H9 (cell line): ENCODE data around the gene TANC2. TPM values are rescaled to one million over a fixed set of nuclear protein-coding genes. Genes with fewer than 3 reads are reported as not detected.

Source experiments
- DNase-seq: peaks from one replicate; pipeline ENCODE4 v3.0.0-alpha.2; 2017
- H2AFZ ChIP-seq: one replicate; pipeline ENCODE4 v1.6.1; 2013; ENCODE audit warnings: mild to moderate bottlenecking, low read length, control low read depth, moderate library complexity
- H2AK5ac ChIP-seq: 2 replicates; pipeline ENCODE4 v1.6.1; 2013; ENCODE audit warnings: low read length, control low read depth, mixed read lengths; ENCODE audit not compliant: insufficient read length
- H2BK120ac ChIP-seq: one replicate; pipeline ENCODE4 v1.6.1; 2013; ENCODE audit warnings: low read depth, mild to moderate bottlenecking, low read length, control low read depth, inconsistent platforms; ENCODE audit not compliant: poor library complexity, severe bottlenecking
- H2BK12ac ChIP-seq: 2 replicates; pipeline ENCODE4 v1.6.1; 2013; ENCODE audit warnings: low read length, control low read depth, mixed read lengths, low read depth; ENCODE audit not compliant: insufficient read length
- H2BK15ac ChIP-seq: 2 replicates; pipeline ENCODE4 v1.6.1; 2013; ENCODE audit warnings: low read depth, low read length, control low read depth
- H2BK20ac ChIP-seq: one replicate; pipeline ENCODE4 v1.6.1; 2013; ENCODE audit warnings: low read depth, mild to moderate bottlenecking, low read length, control low read depth, inconsistent platforms; ENCODE audit not compliant: poor library complexity, severe bottlenecking
- H2BK5ac ChIP-seq: 2 replicates; pipeline ENCODE4 v1.6.1; 2013; ENCODE audit warnings: low read length, control low read depth, mixed read lengths; ENCODE audit not compliant: insufficient read length
- H3K14ac ChIP-seq: 2 replicates; pipeline ENCODE4 v1.6.1; 2013; ENCODE audit warnings: low read length, control low read depth; ENCODE audit not compliant: insufficient read depth
- H3K18ac ChIP-seq: 2 replicates; pipeline ENCODE4 v1.6.1; 2013; ENCODE audit warnings: low read depth, mild to moderate bottlenecking, mixed read lengths, low read length, control low read depth; ENCODE audit not compliant: insufficient read length
- H3K23ac ChIP-seq: 2 replicates; pipeline ENCODE4 v1.6.1; 2013; ENCODE audit warnings: low read length, control low read depth, mixed read lengths, low read depth; ENCODE audit not compliant: insufficient read length
- H3K23me2 ChIP-seq: 2 replicates; pipeline ENCODE4 v1.6.1; 2013; ENCODE audit warnings: low read depth, mild to moderate bottlenecking, mixed read lengths, low read length, control low read depth; ENCODE audit not compliant: insufficient read length, poor library complexity, severe bottlenecking
- H3K27ac ChIP-seq: 2 replicates; pipeline ENCODE4 v1.5.1; 2013; ENCODE audit warnings: low read length, control low read depth, mixed read lengths, low read depth; ENCODE audit not compliant: insufficient read length
- H3K27me3 ChIP-seq: 2 replicates; pipeline ENCODE4 v1.6.1; 2013; ENCODE audit warnings: low read length, control low read depth, inconsistent platforms; ENCODE audit not compliant: insufficient read depth
- H3K4ac ChIP-seq: 2 replicates; pipeline ENCODE4 v1.6.1; 2013; ENCODE audit warnings: low read depth, mild to moderate bottlenecking, control low read depth, inconsistent platforms, low read length, moderate library complexity
- H3K4me1 ChIP-seq: 2 replicates; pipeline ENCODE4 v1.6.1; 2013; ENCODE audit warnings: low read length, control low read depth, inconsistent platforms; ENCODE audit not compliant: insufficient read depth
- H3K4me2 ChIP-seq: 2 replicates; pipeline ENCODE4 v1.6.1; 2013; ENCODE audit warnings: low read length, control low read depth, mixed read lengths; ENCODE audit not compliant: insufficient read length, insufficient read depth
- H3K56ac ChIP-seq: 2 replicates; pipeline ENCODE4 v1.6.1; 2013; ENCODE audit warnings: low read depth, mild to moderate bottlenecking, mixed read lengths, low read length, control low read depth; ENCODE audit not compliant: insufficient read length
- H3K79me1 ChIP-seq: 2 replicates; pipeline ENCODE4 v1.6.1; 2013; ENCODE audit warnings: low read depth, mild to moderate bottlenecking, moderate library complexity, low read length, control low read depth, inconsistent platforms; ENCODE audit not compliant: insufficient read depth, poor library complexity, severe bottlenecking
- H3K79me2 ChIP-seq: 2 replicates; pipeline ENCODE4 v1.6.1; 2013; ENCODE audit warnings: low read length, control low read depth, inconsistent platforms; ENCODE audit not compliant: insufficient read depth
- H3K9ac ChIP-seq: 2 replicates; pipeline ENCODE4 v1.6.1; 2013; ENCODE audit warnings: low read length, control low read depth, mixed read lengths; ENCODE audit not compliant: insufficient read length; ENCODE audit errors: extremely low read depth
- H3K9me3 ChIP-seq: one replicate; pipeline ENCODE4 v1.6.1; 2013; ENCODE audit warnings: low read depth, low read length, inconsistent platforms; ENCODE audit not compliant: control insufficient read depth
- H3T11ph ChIP-seq: one replicate; pipeline ENCODE4 v1.6.1; 2013; ENCODE audit warnings: mild to moderate bottlenecking, low read length, control low read depth, inconsistent platforms
- H4K20me1 ChIP-seq: one replicate; pipeline ENCODE4 v1.6.1; 2013; ENCODE audit not compliant: control insufficient read depth, insufficient read length, insufficient read depth
- H4K5ac ChIP-seq: 2 replicates; pipeline ENCODE4 v1.6.1; 2013; ENCODE audit warnings: low read depth, mild to moderate bottlenecking, mixed read lengths, low read length, control low read depth; ENCODE audit not compliant: insufficient read length
- H4K8ac ChIP-seq: replicated peaks from 2 replicates; pipeline ENCODE4 v1.6.1; 2013; ENCODE audit warnings: low read length, control low read depth, mixed read lengths, low read depth; ENCODE audit not compliant: insufficient read length
- H4K91ac ChIP-seq: 2 replicates; pipeline ENCODE4 v1.6.1; 2013; ENCODE audit warnings: low read depth, mild to moderate bottlenecking, moderate library complexity, mixed read lengths, low read length, control low read depth; ENCODE audit not compliant: insufficient read length
- H3K27ac Mint-ChIP-seq, 3 experiments: 2 replicates in 2 of 3; 3 replicates in 1 of 3; pipeline ENCODE4 v1.8.0; 2020 to 2021; ENCODE audit warnings: mixed read lengths in 3 of 3, mild to moderate bottlenecking in 1 of 3, moderate library complexity in 1 of 3
- H3K27me3 Mint-ChIP-seq: 2 replicates; pipeline ENCODE4 v1.8.0; 2021; ENCODE audit warnings: low read depth, mild to moderate bottlenecking, moderate library complexity, mixed read lengths
- H3K36me3 Mint-ChIP-seq, 3 experiments: 2 replicates in 2 of 3; 3 replicates in 1 of 3; pipeline ENCODE4 v1.8.0; 2020 to 2021; ENCODE audit warnings: low read depth in 3 of 3, mixed read lengths in 3 of 3; ENCODE audit not compliant: insufficient read depth in 1 of 3
- H3K4me1 Mint-ChIP-seq, 2 experiments: 2 replicates each; pipeline ENCODE4 v1.8.0; 2020; ENCODE audit warnings: mixed read lengths in 2 of 2
- H3K4me3 Mint-ChIP-seq, 2 experiments: 2 replicates in 1 of 2; 3 replicates in 1 of 2; pipeline ENCODE4 v1.8.0; 2020 to 2021; ENCODE audit warnings: mild to moderate bottlenecking in 2 of 2, mixed read lengths in 2 of 2, moderate library complexity in 1 of 2
- H3K9me3 Mint-ChIP-seq, 2 experiments: 2 replicates in 1 of 2; 3 replicates in 1 of 2; pipeline ENCODE4 v1.8.0; 2020; ENCODE audit warnings: mild to moderate bottlenecking in 2 of 2, mixed read lengths in 2 of 2, moderate library complexity in 1 of 2
- CTCF ChIP-seq: fragments of 200-600 bp; sonication (generic); conservative IDR thresholded peaks from 3 replicates; pipeline ENCODE4 v1.8.0; 2021; ENCODE audit warnings: antibody characterized with exemption, mild to moderate bottlenecking
- WGBS: extraction: QIAGEN DNeasy Blood & Tissue Kit; methylation state at CpG from one replicate; pipeline ENCODE4 v1.1.7; 2013; ENCODE audit warnings: missing lambda C conversion rate, low lambda C conversion rate, mixed read lengths; ENCODE audit not compliant: insufficient read length; ENCODE audit errors: extremely low coverage; 5-methylcytosine and 5-hydroxymethylcytosine counted together
- total RNA-seq: library from RNA; stranded (reverse); gene quantifications from 2 replicates; pipeline ENCODE4 v1.2.1, GENCODE V29; 2021

The TANC2 gene
- total RNA-seq, 1 experiment from 2014 or later = 7.3 TPM

GRCh38 chr17:62949036-62949435, 17.0 kb upstream of the TANC2 start:
- Histone ChIP-seq H3K23me2 (no peaks in the 10 kb centered on the region), H4K20me1 (no peaks in the 10 kb centered on the region), H4K8ac (no peak overlapping the region), H3K9ac (no peak overlapping the region), H3K18ac (no peak overlapping the region), H2BK120ac (no peak overlapping the region), H2BK20ac (no peak overlapping the region), H3K4me1 (no peaks in the 10 kb centered on the region), H3K27me3 (no peaks in the 10 kb centered on the region), H4K5ac (no peak overlapping the region), H3K79me1 (no peaks in the 10 kb centered on the region), H3K79me2 (no peaks in the 10 kb centered on the region), H3K14ac (no peak overlapping the region), H4K91ac (no peak overlapping the region), H2BK12ac (no peak overlapping the region), H3K4me2 (no peak overlapping the region), H3K23ac (no peak overlapping the region), H3K27ac (no peak overlapping the region), H2AK5ac (no peak overlapping the region), H3T11ph (no peak overlapping the region), H3K4ac (no peak overlapping the region), H3K9me3 (no peaks in the 10 kb centered on the region), H2BK5ac (no peak overlapping the region), H3K56ac (no peak overlapping the region), H2BK15ac (no peak overlapping the region), H2AFZ (no peak overlapping the region)
- no peaks in the 10 kb centered on the region for H3K36me3 Mint-ChIP-seq
- DNase-seq = no peak
- TF ChIP-seq CTCF = no peak
- H3K27ac Mint-ChIP-seq = no peak overlapping the region
- peaks cover 0 to 5% of the 10 kb centered on the region in 2 experiments; a peak in 2 of 4 replicates for H3K4me1 Mint-ChIP-seq
- H3K27me3 Mint-ChIP-seq = no peaks in the 10 kb centered on the region; the same call in 1 of the 2 replicates
- no CpG with 5 or more reads among the region's 3 CpGs for WGBS
- no peaks in the 10 kb centered on the region for H3K9me3 Mint-ChIP-seq
- H3K4me3 Mint-ChIP-seq = no peak overlapping the region
